ENCODE data around the gene ANK2. TPM values are rescaled to one million over a fixed set of nuclear protein-coding genes. Genes with fewer than 3 reads are reported as not detected.

Gene ANK2
- total RNA-seq, 1 donor from 2014 or later = 4.5 TPM

- no peaks in the 10 kb centered on the region for H3K36me3 Mint-ChIP-seq (ENCODE audit: low read depth)
- no peak overlapping the region for H3K4me3 Mint-ChIP-seq
- ChIA-PET POLR2A (no interaction called here), CTCF (no interaction called here)
- no peaks in the 10 kb centered on the region for H3K9me3 Mint-ChIP-seq
- no peak for TF ChIP-seq CTCF (IDR thresholded peaks at IDR 0.05)
- no peak for ATAC-seq (ENCODE audit: low read depth)
- intact Hi-C loops (cut with micrococcal nuclease) = no loop called here
- H3K27ac Mint-ChIP-seq = no peak overlapping the region
- no peak for DNase-seq
- no peaks in the 10 kb centered on the region for H3K27me3 Mint-ChIP-seq
- no peaks in the 10 kb centered on the region for H3K4me1 Mint-ChIP-seq
Observed at GRCh38 chr4:113300471-113300928, 251.0 kb downstream of the ANK2 start.

- Mint-ChIP-seq H3K27me3 (no peaks in the 10 kb centered on the region), H3K27ac (no peak overlapping the region), H3K4me1 (no peaks in the 10 kb centered on the region), H3K9me3 (no peaks in the 10 kb centered on the region), H3K4me3 (no peak overlapping the region), H3K36me3 (ENCODE audit: low read depth) (no peaks in the 10 kb centered on the region)
- ChIA-PET POLR2A (no interaction called here), CTCF (no interaction called here)
- no peak for TF ChIP-seq CTCF (IDR thresholded peaks at IDR 0.05)
- no peak for ATAC-seq (ENCODE audit: low read depth)
- intact Hi-C loops (cut with micrococcal nuclease) = no loop called here
- no peak for DNase-seq
Observed at GRCh38 chr4:113302051-113302450, 252.6 kb downstream of the ANK2 start.

- Mint-ChIP-seq H3K27ac (no peak overlapping the region), H3K27me3 (no peaks in the 10 kb centered on the region), H3K36me3 (ENCODE audit: low read depth) (no peaks in the 10 kb centered on the region), H3K9me3 (no peaks in the 10 kb centered on the region), H3K4me1 (no peaks in the 10 kb centered on the region), H3K4me3 (no peak overlapping the region)
- intact Hi-C loops (cut with micrococcal nuclease) = no loop called here
- DNase-seq = no peak
- no peak for TF ChIP-seq CTCF (IDR thresholded peaks at IDR 0.05)
- CTCF ChIA-PET = no interaction called here
- no peak for ATAC-seq (ENCODE audit: low read depth)
- POLR2A ChIA-PET = no interaction called here
Observed at GRCh38 chr4:113303315-113303714, 253.9 kb downstream of the ANK2 start.

- H3K27me3 Mint-ChIP-seq = no peaks in the 10 kb centered on the region
- H3K4me1 Mint-ChIP-seq = peaks cover 2% of the 10 kb centered on the region
- no peak overlapping the region for H3K27ac Mint-ChIP-seq
- no peak overlapping the region for H3K4me3 Mint-ChIP-seq
- H3K36me3 Mint-ChIP-seq (ENCODE audit: low read depth) = no peaks in the 10 kb centered on the region
- no peak for DNase-seq
- intact Hi-C loops (cut with micrococcal nuclease) = no loop called here
- TF ChIP-seq CTCF (IDR thresholded peaks at IDR 0.05) = no peak
- ChIA-PET CTCF (no interaction called here), POLR2A (no interaction called here)
- H3K9me3 Mint-ChIP-seq = no peaks in the 10 kb centered on the region
- no peak for ATAC-seq (ENCODE audit: low read depth)
Observed at GRCh38 chr4:113311047-113311446, 261.6 kb downstream of the ANK2 start.

- H3K4me3 Mint-ChIP-seq = no peak overlapping the region
- no peaks in the 10 kb centered on the region for H3K9me3 Mint-ChIP-seq
- H3K4me1 Mint-ChIP-seq = peaks cover 12% of the 10 kb centered on the region
- H3K27ac Mint-ChIP-seq = no peak overlapping the region
- CTCF ChIA-PET = no interaction called here
- ATAC-seq (ENCODE audit: low read depth) = no peak
- POLR2A ChIA-PET = no interaction called here
- intact Hi-C loops (cut with micrococcal nuclease) = no loop called here
- DNase-seq = no peak
- H3K36me3 Mint-ChIP-seq (ENCODE audit: low read depth) = no peaks in the 10 kb centered on the region
- H3K27me3 Mint-ChIP-seq = no peaks in the 10 kb centered on the region
- TF ChIP-seq CTCF (IDR thresholded peaks at IDR 0.05) = no peak
Observed at GRCh38 chr4:113312529-113312928, 263.1 kb downstream of the ANK2 start.
